NCI-H2107 treated with DMSO at 0.1 percent for 48 hours (cell line): ENCODE measurements around the gene DPEP3.
"Not testable (repeated sequence)": the region's sequence is repeated elsewhere in the genome, so short reads cannot be mapped to it uniquely, and the experiment has no call there.

ENCODE experiments used
- DNase-seq: peaks from one replicate; lab custom pipeline; 2025; ENCODE audit not compliant: unreplicated experiment; lab: John Stamatoyannopoulos, UW

Gene DPEP3

GRCh38 chr16:67945392-67945933, 34.8 kb downstream of the DPEP3 start:
- no peak for DNase-seq

GRCh38 chr16:67944690-67945391, 35.5 kb downstream of the DPEP3 start:
- DNase-seq = no peak

- no peak for DNase-seq
Observed at GRCh38 chr16:67943619-67944504, 36.4 kb downstream of the DPEP3 start, which contains the start of gene LCAT. LCAT (minus strand) TSS chr16:67944120; CDS start chr16:67944101, 19 bp downstream.

- no peak for DNase-seq
Observed at GRCh38 chr16:67943256-67943618, 37.1 kb downstream of the DPEP3 start.

GRCh38 chr16:67942510-67943255, 37.6 kb downstream of the DPEP3 start:
- no peak for DNase-seq

DNA sequence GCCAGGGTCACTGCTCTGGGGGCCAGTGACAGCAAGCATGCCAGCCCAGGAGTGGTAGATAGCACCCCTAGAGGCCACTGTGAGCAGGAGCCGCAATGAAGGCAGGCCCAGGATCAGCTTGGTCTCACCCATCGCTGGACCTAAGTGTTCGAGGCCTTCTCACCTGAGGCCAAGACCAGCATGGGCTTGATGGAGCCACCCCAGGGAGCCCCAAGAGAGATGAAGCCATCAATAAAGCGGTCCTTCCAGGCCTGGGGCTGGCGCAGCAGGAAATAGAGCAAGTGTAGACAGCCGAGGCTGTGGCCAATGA, 38.1 kb downstream of the DPEP3 start:
- no peak for DNase-seq

GRCh38 chr16:67941469-67942199, 38.7 kb downstream of the DPEP3 start:
- DNase-seq = no peak

DNA sequence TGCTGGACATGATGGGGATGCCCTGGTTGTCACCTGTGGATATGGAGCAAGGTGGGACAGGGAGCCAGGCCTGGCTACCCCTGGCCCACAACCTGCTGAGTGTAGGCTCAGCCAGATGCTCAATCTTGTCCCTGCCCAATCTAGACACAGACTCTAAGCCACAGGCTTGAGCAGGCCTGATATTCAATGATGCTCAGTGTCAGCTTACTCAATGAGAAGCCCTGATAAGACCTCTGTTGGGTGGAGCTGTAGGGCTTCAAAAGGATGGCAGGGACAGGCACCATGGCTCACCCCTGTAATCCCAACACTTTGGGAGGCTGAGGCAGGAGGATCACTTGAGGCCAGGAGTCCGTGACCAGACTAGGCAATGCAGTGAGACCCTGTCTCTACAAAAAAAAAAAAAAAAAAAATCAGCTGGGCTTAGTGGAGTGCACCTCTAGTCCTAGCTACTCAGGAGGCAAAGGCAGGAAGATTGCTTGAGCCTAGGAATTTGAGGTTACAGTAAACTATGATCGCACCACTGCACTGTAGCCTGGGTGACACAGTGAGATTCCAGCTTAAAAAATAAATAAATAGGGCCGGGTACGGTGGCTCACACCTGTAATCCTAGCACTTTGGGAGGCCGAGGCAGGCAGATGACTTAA, 39.7 kb downstream of the DPEP3 start:
- no peak for DNase-seq

DNA sequence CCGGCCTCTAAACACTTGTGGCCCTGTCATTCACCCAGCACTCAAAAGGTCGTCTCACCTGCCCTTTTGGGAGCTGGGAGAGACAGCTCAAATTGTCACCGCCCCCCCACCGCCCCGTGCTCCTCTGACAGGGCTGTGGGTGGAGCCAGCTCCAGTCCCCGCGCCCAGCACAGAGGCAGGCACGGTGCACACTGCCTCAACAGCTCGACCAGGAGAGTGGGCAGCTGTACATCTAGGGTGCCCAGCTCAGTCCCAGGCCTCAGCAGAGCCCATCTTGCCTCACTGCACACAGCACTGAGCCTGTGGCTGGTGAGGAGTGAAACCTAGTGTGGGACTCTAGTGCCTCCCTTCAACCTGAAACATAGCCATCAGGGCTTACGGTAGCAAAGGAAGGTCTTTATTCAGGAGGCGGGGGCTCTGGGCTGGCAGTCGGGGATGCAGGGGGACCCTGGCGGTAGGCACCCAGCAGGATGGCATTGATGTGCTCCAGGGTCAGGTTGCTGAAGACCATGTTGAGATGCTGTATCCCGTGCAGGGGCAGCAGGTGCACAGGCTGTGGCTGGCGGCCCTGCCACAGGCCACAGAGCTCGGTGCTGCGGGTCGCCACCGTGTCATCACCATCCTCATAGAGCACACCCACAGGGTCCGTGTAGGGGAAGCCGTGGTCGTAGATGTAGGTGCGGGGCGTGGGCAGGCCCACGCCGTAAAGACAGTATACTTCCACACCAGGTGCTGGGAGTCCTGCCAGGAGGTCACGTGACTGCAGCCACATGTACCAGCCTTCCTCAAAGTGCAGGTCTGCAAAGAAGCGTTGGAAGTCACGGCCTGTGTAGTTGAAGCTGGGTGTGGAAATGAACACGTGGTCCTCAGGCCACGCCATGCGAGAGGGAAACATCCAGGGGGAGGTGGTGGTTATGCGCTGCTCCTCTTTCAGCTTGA, 40.5 kb downstream of the DPEP3 start:
- DNase-seq = no peak

DNA sequence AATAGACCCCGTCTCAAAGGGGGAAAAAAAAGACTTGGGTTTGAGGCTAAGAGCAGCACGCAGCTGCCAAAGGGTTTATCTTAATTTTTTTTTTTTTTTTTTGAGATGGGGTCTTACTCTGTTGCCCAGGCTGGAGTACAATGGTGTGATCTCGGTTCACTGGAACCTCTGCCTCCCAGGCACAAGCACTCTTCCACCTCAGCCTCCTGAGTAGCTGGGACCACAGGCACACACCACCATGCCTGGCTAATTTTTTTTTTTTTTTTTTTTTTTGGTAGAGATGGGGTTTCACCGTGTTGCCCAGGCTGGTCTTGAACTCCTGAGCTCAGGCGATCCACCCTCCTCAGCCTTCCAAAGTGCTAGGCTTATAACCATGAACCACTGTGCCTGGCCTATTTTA, 42.6 kb downstream of the DPEP3 start:
- not testable (repeated sequence) for DNase-seq

GRCh38 chr16:67936880-67937605, 43.3 kb downstream of the DPEP3 start:
- DNase-seq = peak; percentile 59

GRCh38 chr16:67936124-67936879, 44.0 kb downstream of the DPEP3 start, which contains the start of gene PSMB10:
PSMB10 (minus strand) TSS chr16:67936850; CDS start chr16:67936749, 101 bp downstream.
- DNase-seq = no peak

- peak; percentile 92 for DNase-seq
Observed at GRCh38 chr16:67935402-67936123, 44.7 kb downstream of the DPEP3 start.

- DNase-seq = no peak
Observed at GRCh38 chr16:67935101-67935401, 45.2 kb downstream of the DPEP3 start.

DNA sequence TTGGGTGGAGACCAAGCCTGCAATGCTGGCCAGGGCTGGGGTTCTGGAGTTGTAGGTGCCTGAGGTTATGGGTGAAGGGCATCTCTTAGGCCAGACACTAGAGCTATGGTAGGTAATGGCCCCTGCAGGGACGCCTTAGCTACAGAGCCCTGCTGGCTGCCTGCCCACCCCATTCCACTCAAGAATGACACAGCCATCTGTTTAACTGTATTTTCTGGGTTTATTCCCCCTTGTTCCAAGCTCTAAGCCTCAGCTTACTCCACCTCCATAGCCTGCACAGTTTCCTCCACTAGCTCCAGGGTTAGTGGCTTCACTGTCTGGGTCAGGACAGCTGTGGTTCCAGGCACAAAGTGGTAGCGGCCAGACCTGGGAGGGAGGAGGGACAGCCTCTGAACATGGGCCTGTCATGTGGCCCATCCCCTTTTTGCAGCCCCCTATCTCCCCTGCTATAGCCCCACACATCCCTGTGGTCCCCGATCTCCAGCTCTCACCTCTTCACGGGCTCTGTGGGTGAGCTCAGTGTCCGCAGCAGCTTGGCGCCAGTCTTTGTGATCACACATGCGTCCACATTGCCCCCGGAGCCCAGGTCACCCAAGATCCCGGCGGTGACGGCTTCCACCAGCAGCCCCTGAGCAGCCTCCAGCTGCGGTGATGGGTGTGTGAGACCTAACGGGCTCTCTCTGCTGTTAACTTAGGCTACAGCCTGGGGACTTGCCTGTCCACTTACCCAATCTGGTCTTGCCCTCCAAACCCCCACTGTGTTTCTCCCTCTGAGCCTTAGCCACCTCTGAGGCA, 45.8 kb downstream of the DPEP3 start:
- no peak for DNase-seq

GRCh38 chr16:67933805-67934204, 46.5 kb downstream of the DPEP3 start:
- DNase-seq = no peak
